RWPE2 (cell line): ENCODE measurements around the gene SNTN.

Experiments used
- ATAC-seq: fragments of 200-7000 bp; cut with Tn5 transposase; 3 replicates; pipeline ENCODE4 v1.9.1; 2021; ENCODE audit warnings: low read depth
- DNase-seq: peaks from one replicate; pipeline ENCODE4 v3.0.0-alpha.2; 2020; ENCODE audit warnings: low spot score
- H3K27ac ChIP-seq: fragments of 450-650 bp; 2 replicates; pipeline ENCODE4 v1.5.1; 2017; ENCODE audit warnings: mild to moderate bottlenecking; ENCODE audit not compliant: poor library complexity, severe bottlenecking
- H3K27me3 ChIP-seq: fragments of 250-450 bp; sonication (Bioruptor Pico); 2 replicates; pipeline ENCODE4 v1.5.1; 2021; ENCODE audit warnings: mild to moderate bottlenecking, moderate library complexity; ENCODE audit not compliant: insufficient read depth, poor library complexity, severe bottlenecking
- H3K36me3 ChIP-seq: fragments of 250-450 bp; sonication (Bioruptor Pico); 2 replicates; pipeline ENCODE4 v1.5.1; 2020; ENCODE audit warnings: low read depth, mild to moderate bottlenecking, moderate library complexity
- H3K4me1 ChIP-seq: fragments of 250-450 bp; sonication (Bioruptor Pico); 2 replicates; pipeline ENCODE4 v1.5.1; 2021; ENCODE audit warnings: mild to moderate bottlenecking, moderate library complexity; ENCODE audit not compliant: insufficient read depth, poor library complexity, severe bottlenecking
- H3K4me3 ChIP-seq: fragments of 250-450 bp; sonication (Bioruptor Pico); 2 replicates; pipeline ENCODE4 v1.5.1; 2021; ENCODE audit warnings: mild to moderate bottlenecking, moderate library complexity; ENCODE audit not compliant: severe bottlenecking
- H3K9me3 ChIP-seq: fragments of 250-450 bp; sonication (Bioruptor Pico); 2 replicates; pipeline ENCODE4 v1.5.1; 2021; ENCODE audit warnings: mild to moderate bottlenecking, moderate library complexity; ENCODE audit not compliant: severe bottlenecking
- TF ChIP-seq, protein P1 (sequence below): fragments of 450-650 bp; IDR thresholded peaks from one replicate; pipeline ENCODE4 v1.5.1; 2017; ENCODE audit warnings: mild to moderate bottlenecking, moderate library complexity; ENCODE audit not compliant: poor library complexity, severe bottlenecking

SNTN gene

DNA sequence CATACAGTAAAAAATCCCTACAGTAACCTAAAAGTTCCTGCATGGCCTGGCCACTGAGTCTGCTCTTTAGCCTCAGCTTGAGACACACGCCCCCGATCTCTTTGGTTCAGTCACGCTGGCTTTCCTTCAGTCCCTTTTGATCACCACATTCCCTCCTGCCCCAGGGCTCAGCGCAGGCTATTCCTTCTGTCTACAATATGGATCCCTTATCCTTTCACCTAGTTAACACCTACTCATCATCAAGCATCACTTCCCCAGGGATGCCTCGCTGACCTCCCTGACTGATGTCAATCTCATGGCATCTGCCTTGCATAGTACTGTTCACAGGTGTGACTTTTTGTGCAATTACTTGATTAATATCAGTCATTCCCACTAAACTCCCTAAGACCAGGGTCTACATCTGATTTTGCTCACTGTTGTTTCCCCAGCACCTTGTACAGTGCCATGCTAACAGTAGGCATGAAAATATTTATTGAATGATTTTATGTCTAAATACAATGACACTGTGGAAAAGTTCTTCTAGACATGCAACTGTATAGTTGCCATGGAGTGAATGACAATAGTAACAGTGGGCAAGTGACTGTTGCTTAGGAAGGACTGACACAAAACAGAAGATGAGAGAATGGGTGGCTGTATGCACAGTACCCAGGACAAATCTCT, at the start of gene SNTN:
TSS of gene SNTN (plus strand) at position 610 of the 660 bp plus-strand sequence. CDS start at position 623, 13 bp downstream.
- H3K27ac ChIP-seq: no peak within 1 kb of the TSS
- peaks cover 20% of the 10 kb centered on the region for H3K4me1 ChIP-seq
- no peak within 1 kb of the TSS for H3K4me3 ChIP-seq
- ATAC-seq (no peak), DNase-seq (no peak)
- no peaks in the 10 kb centered on the region for H3K27me3 ChIP-seq
- TF ChIP-seq, protein P1, sequence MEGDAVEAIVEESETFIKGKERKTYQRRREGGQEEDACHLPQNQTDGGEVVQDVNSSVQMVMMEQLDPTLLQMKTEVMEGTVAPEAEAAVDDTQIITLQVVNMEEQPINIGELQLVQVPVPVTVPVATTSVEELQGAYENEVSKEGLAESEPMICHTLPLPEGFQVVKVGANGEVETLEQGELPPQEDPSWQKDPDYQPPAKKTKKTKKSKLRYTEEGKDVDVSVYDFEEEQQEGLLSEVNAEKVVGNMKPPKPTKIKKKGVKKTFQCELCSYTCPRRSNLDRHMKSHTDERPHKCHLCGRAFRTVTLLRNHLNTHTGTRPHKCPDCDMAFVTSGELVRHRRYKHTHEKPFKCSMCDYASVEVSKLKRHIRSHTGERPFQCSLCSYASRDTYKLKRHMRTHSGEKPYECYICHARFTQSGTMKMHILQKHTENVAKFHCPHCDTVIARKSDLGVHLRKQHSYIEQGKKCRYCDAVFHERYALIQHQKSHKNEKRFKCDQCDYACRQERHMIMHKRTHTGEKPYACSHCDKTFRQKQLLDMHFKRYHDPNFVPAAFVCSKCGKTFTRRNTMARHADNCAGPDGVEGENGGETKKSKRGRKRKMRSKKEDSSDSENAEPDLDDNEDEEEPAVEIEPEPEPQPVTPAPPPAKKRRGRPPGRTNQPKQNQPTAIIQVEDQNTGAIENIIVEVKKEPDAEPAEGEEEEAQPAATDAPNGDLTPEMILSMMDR: no peak
- no peaks in the 10 kb centered on the region for H3K9me3 ChIP-seq
- no peaks in the 10 kb centered on the region for H3K36me3 ChIP-seq

DNA sequence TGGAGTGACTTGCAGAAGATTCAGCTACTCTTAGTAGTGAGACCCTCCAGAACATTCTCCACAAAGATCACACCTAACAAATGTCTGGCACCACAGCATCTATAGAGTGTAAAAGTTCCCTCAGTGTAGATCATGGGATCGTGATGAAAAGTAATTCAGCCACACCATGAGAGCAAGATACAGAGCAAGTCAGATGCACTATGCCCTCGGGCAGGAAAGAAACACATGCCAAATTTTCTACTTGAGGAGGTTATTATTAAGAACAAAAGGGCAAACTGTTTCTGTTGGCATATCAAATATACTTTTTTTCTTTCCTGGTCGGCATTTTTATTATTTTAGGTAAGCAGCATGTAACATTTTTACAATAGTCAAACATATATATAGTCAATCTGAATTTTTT, 44.8 kb upstream of the SNTN start:
- H3K36me3 ChIP-seq: no peaks in the 10 kb centered on the region
- H3K27me3 ChIP-seq: no peaks in the 10 kb centered on the region
- TF ChIP-seq, protein P1: no peak
- DNase-seq (no peak), ATAC-seq (no peak)
- no peaks in the 10 kb centered on the region for H3K4me1 ChIP-seq
- no peaks in the 10 kb centered on the region for H3K9me3 ChIP-seq
- no peak overlapping the region for H3K27ac ChIP-seq
- H3K4me3 ChIP-seq: no peak overlapping the region

DNA sequence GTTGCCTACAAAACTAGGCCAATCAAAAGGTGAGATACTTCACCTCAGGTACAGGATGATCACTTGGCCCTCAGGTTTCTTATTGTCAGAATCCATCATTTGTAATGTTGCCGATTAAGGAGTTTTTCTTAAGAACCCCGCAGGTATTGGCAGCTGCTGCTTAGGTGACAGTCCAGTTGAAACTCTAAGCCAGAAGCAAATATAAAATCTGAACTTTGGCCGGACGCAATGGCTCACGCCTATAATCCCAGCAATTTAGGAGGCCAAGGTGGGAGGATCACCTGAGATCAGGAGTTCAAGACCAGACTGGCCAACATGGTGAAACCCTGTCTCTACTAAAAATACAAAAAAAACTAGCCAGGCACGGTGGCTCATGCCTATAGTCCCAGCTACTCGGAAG, 43.1 kb upstream of the SNTN start:
- no peaks in the 10 kb centered on the region for H3K27me3 ChIP-seq
- no peak overlapping the region for H3K4me3 ChIP-seq
- H3K4me1 ChIP-seq: peaks cover 3% of the 10 kb centered on the region
- no peak overlapping the region for H3K27ac ChIP-seq
- TF ChIP-seq, protein P1: no peak
- ATAC-seq (no peak), DNase-seq (no peak)
- H3K9me3 ChIP-seq: no peaks in the 10 kb centered on the region
- no peaks in the 10 kb centered on the region for H3K36me3 ChIP-seq

DNA sequence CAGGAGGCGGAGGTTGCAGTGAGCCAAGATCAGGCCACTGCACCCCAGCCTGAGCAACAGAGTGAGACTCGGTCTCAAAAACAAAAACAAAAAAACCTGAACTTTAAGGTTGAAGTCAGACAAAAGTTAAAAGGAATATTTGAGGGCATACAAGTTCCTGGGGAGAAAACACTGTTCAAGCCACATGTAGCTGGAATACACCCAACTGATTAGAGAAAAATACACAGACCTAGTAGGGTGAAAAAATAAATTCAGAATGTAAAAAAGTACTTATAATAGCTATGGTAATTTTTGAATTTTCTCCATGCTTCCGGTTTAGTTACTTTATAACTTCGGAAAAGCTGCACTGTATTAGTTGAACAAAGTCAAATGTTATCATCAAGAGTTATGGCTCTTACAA, 42.6 kb upstream of the SNTN start:
- Histone ChIP-seq H3K27me3 (no peaks in the 10 kb centered on the region), H3K36me3 (no peaks in the 10 kb centered on the region), H3K4me1 (peaks cover 3% of the 10 kb centered on the region), H3K4me3 (no peak overlapping the region), H3K27ac (no peak overlapping the region), H3K9me3 (no peaks in the 10 kb centered on the region)
- TF ChIP-seq, protein P1: no peak
- ATAC-seq: no peak
- DNase-seq: no peak

DNA sequence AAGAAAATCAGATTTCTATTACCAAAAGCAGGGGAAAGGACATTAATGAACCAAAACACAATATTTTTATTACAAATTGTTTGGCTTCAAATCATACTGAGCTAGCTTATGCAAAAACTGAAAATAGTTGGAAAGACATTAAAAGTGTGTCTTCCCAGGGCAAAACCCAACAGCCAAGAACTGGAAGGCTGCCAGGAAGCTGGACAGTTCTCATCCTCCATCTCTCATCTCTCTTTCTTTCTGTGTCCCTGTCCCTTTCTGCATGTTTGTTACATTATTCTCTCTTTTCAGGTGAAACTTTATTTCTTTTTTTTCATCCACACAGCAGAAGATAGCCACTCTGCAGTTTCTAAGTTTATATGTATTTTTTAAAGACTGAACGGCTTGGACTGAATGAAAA, 41.1 kb upstream of the SNTN start:
- TF ChIP-seq, protein P1: no peak
- Histone ChIP-seq H3K4me1 (peaks cover 3% of the 10 kb centered on the region), H3K36me3 (no peaks in the 10 kb centered on the region), H3K27ac (no peak overlapping the region), H3K4me3 (no peak overlapping the region), H3K27me3 (no peaks in the 10 kb centered on the region), H3K9me3 (no peaks in the 10 kb centered on the region)
- ATAC-seq (no peak), DNase-seq (no peak)
